Smooth muscle cell (in vitro differentiated cells): Measurements from ENCODE around the gene ZNF516. TPM values are rescaled to one million over a fixed set of nuclear protein-coding genes. Genes with fewer than 3 reads are reported as not detected.

Source experiments
- DNase-seq: peaks from one replicate; lab custom pipeline; 2025; ENCODE audit not compliant: unreplicated experiment; lab: John Stamatoyannopoulos, UW
- H2AFZ ChIP-seq: fragments of 200-600 bp; sonication (generic); 2 replicates; pipeline ENCODE4 v1.6.0; 2016; ENCODE audit warnings: antibody characterized with exemption, low read depth, mild to moderate bottlenecking
- H3F3A ChIP-seq: fragments of 200-600 bp; sonication (generic); 2 replicates; pipeline ENCODE4 v1.6.0; 2017; ENCODE audit warnings: antibody characterized with exemption, low read depth
- H3K27ac ChIP-seq: fragments of 200-600 bp; sonication (generic); 2 replicates; pipeline ENCODE4 v1.5.1; 2016; ENCODE audit warnings: low read depth, mild to moderate bottlenecking
- H3K27me3 ChIP-seq: fragments of 200-600 bp; sonication (generic); 2 replicates; pipeline ENCODE4 v1.6.1; 2016; ENCODE audit warnings: low read depth, mild to moderate bottlenecking
- H3K36me3 ChIP-seq: fragments of 200-600 bp; sonication (generic); 2 replicates; pipeline ENCODE4 v1.5.1; 2016; ENCODE audit warnings: low read depth
- H3K4me1 ChIP-seq: fragments of 200-600 bp; sonication (generic); 2 replicates; pipeline ENCODE4 v1.5.1; 2016; ENCODE audit warnings: low read depth
- H3K4me2 ChIP-seq: fragments of 200-600 bp; sonication (generic); 2 replicates; pipeline ENCODE4 v1.6.0; 2016; ENCODE audit warnings: mild to moderate bottlenecking
- H3K4me3 ChIP-seq: fragments of 200-600 bp; sonication (generic); 2 replicates; pipeline ENCODE4 v1.5.1; 2016; ENCODE audit warnings: mild to moderate bottlenecking
- H3K79me2 ChIP-seq: fragments of 200-600 bp; sonication (generic); 2 replicates; pipeline ENCODE4 v1.6.0; 2016; ENCODE audit warnings: low read depth, mild to moderate bottlenecking
- H3K9ac ChIP-seq: fragments of 200-600 bp; sonication (generic); 2 replicates; pipeline ENCODE4 v1.6.0; 2016; ENCODE audit warnings: low read depth
- H3K9me3 ChIP-seq: fragments of 200-600 bp; sonication (generic); replicated peaks from 2 replicates; pipeline ENCODE4 v1.5.1; 2016; ENCODE audit warnings: low read depth
- H4K20me1 ChIP-seq: fragments of 200-600 bp; sonication (generic); 2 replicates; pipeline ENCODE4 v1.6.0; 2016; ENCODE audit warnings: low read depth
- CTCF ChIP-seq: fragments of 200-600 bp; sonication (generic); IDR thresholded peaks from 2 replicates; pipeline ENCODE4 v1.5.1; 2017; ENCODE audit warnings: borderline replicate concordance, mild to moderate bottlenecking, antibody characterized with exemption; ENCODE audit not compliant: insufficient read depth, poor library complexity, severe bottlenecking
- WGBS: methylation state at CpG from one replicate; pipeline ENCODE4 v1.1.7; 2016; ENCODE audit warnings: low lambda C conversion rate; 5-methylcytosine and 5-hydroxymethylcytosine counted together
- polyA plus RNA-seq: library from polyadenylated mRNA; unstranded; fragments of >200 nt; fragmentation: Nextera tagmentation; extraction: Ambion mirVana; gene quantifications from 2 replicates; pipeline ENCODE4 v1.2.1, GENCODE V29; 2016
- total RNA-seq: library from RNA; depleted of rRNA; stranded (reverse); fragments of >200 nt; gene quantifications from 2 replicates; pipeline ENCODE4 v1.2.3, GENCODE V29; 2014

ZNF516 gene
- total and polyA plus RNA-seq, 2 experiments from 2014 or later = 15.6 to 24.2 TPM

GRCh38 chr18:76376225-76376624 is 118.8 kb downstream of the ZNF516 start:
- H3K9ac ChIP-seq = no peak overlapping the region
- peaks cover 85% of the 10 kb centered on the region for H4K20me1 ChIP-seq
- H3K9me3 ChIP-seq = no peaks in the 10 kb centered on the region
- H2AFZ ChIP-seq = no peak overlapping the region
- H3K4me2 ChIP-seq = no peak overlapping the region
- H3K36me3 ChIP-seq = no peaks in the 10 kb centered on the region
- no peaks in the 10 kb centered on the region for H3F3A ChIP-seq
- peaks cover 43% of the 10 kb centered on the region for H3K79me2 ChIP-seq
- DNase-seq = no peak
- 96% methylated on average over 2 of the region's 2 CpGs for WGBS
- TF ChIP-seq CTCF = no peak
- no peaks in the 10 kb centered on the region for H3K4me1 ChIP-seq
- no peak overlapping the region for H3K27ac ChIP-seq
- H3K4me3 ChIP-seq = no peak overlapping the region
- H3K27me3 ChIP-seq = no peaks in the 10 kb centered on the region

- H3K9ac ChIP-seq = no peak overlapping the region
- no peaks in the 10 kb centered on the region for H3K9me3 ChIP-seq
- H3K79me2 ChIP-seq = peaks cover 43% of the 10 kb centered on the region
- H3K27ac ChIP-seq = no peak overlapping the region
- no peak overlapping the region for H3K4me3 ChIP-seq
- H3F3A ChIP-seq = no peaks in the 10 kb centered on the region
- no peaks in the 10 kb centered on the region for H3K36me3 ChIP-seq
- H2AFZ ChIP-seq = no peak overlapping the region
- no peak for TF ChIP-seq CTCF
- no peaks in the 10 kb centered on the region for H3K4me1 ChIP-seq
- WGBS = 91% methylated on average over 12 of the region's 12 CpGs
- DNase-seq = no peak
- no peaks in the 10 kb centered on the region for H3K27me3 ChIP-seq
- H3K4me2 ChIP-seq = no peak overlapping the region
- H4K20me1 ChIP-seq = peaks cover 71% of the 10 kb centered on the region
These were observed 120.4 kb downstream of the ZNF516 start for GRCh38 chr18:76374330-76375281.

GRCh38 chr18:76373297-76373696 is 121.7 kb downstream of the ZNF516 start:
- H3K4me1 ChIP-seq = no peaks in the 10 kb centered on the region
- WGBS = 94% methylated on average over 5 of the region's 5 CpGs
- H3K36me3 ChIP-seq = no peaks in the 10 kb centered on the region
- no peak overlapping the region for H3K27ac ChIP-seq
- no peak overlapping the region for H3K4me3 ChIP-seq
- no peak for TF ChIP-seq CTCF
- no peaks in the 10 kb centered on the region for H3F3A ChIP-seq
- DNase-seq = no peak
- no peaks in the 10 kb centered on the region for H3K9me3 ChIP-seq
- no peak overlapping the region for H2AFZ ChIP-seq
- H3K9ac ChIP-seq = no peak overlapping the region
- H3K4me2 ChIP-seq = no peak overlapping the region
- H4K20me1 ChIP-seq = peaks cover 69% of the 10 kb centered on the region
- H3K79me2 ChIP-seq = peaks cover 41% of the 10 kb centered on the region
- no peaks in the 10 kb centered on the region for H3K27me3 ChIP-seq
